GM21528 (cell line): Measurements from ENCODE around the gene TCEA2.

Source experiments
- ATAC-seq: cut with Tn5 transposase; IDR thresholded peaks from one replicate; pipeline ENCODE4 v1.9.1; 2021; ENCODE audit warnings: mild to moderate bottlenecking, moderate library complexity; ENCODE audit not compliant: unreplicated experiment, low FRiP score

TCEA2 gene

DNA sequence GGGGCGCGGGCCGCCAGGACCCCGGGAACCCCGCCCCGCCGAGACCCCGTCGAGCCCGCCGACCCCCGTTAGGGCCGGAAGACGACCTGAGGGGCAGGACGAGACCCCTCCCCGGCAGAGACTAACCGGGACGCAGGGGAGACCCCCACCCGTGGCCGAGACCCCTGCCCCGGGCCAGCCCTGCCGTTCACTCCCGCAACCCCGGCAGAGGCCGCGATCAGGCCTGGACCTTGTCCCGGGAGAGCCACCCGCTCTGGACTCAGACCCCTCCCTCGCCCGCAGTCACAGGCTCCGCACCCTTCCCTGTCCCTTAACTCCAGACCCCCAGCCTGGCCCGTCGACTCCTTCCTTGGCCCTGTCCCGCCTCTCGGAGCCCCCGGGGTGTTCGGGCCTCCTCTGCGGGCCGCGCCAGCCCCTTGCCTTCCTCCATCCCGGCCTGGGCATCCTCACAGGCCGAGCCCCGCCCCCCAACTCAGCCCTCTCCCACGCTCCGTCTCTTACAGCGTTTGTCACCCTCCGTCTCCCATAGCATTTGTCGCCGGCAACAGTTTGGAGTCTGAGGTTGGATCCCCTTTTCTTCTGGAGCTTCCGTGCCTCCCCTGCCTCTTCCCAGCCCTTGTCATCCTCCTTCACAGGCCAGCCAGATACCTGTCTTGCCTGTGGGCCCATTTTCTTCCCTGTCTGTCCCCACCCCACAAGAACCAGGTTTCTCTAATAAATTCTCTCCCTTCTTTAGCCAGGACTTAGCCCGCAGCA is 569 bp downstream of the TCEA2 start:
- ATAC-seq, result no peak

DNA sequence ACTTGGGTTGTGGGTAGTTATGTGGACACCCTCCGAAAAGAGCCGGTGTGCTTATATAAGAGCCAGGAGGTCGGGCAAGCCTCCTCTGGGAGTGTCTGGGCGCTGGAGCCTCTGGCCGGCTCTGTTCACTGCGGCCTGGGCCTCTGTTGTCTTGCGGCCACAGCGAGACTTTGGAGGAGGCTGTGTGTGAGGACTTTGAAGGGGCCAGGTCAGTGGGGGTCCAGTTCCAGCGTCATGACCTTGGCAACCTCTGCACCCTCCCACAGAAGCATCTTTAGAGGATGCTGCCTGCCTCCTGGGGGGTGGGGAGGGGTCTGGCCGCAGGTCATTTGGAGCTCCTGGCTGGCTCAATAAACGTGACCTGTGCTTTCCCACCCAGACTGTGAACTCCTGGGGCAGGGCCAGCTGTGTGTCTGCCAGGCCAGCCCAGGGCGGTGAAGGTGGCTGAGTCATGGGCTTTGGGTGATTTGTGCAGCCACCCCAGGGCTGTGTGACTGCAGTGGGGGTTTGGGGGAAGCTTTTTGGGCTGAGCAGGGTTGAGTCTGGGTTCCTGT is 1.2 kb downstream of the TCEA2 start:
- no peak for ATAC-seq

- ATAC-seq, result no peak
These were observed 2.3 kb downstream of the TCEA2 start for GRCh38 chr20:64065062-64065973.

- ATAC-seq, result no peak
These were observed 3.0 kb downstream of the TCEA2 start for GRCh38 chr20:64065974-64066343.

DNA sequence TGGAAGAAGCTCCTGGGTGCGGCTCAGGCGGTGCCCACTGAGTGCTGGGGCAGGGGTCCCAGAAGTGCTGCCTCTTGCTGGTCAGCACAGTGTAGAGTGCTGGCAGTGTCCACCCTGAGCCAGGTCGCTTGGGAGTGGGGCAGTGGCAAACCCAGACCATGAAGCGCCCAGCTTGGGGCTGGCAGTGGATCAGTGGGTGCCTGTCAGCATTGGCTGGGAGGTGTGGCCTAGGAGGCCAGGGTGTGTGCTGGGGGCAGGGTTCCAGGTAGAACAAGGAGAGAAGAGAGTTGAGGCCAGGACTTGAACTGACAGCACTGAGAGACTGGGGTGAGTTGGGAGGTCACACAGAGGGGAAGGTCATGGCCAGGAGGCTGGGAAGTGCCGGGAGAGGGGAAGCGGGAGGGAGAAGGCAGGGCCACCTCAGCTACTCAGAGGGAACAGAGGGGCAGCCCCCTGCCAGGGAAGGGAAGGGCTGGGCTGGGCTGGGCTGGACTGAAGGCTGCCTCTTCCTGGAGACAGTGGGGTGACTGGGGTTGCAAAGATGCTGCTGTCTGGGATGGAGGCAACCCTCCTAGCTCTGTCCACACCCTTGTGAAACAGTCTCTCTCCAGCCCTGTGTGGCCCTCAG is 4.1 kb downstream of the TCEA2 start:
- no peak for ATAC-seq

DNA sequence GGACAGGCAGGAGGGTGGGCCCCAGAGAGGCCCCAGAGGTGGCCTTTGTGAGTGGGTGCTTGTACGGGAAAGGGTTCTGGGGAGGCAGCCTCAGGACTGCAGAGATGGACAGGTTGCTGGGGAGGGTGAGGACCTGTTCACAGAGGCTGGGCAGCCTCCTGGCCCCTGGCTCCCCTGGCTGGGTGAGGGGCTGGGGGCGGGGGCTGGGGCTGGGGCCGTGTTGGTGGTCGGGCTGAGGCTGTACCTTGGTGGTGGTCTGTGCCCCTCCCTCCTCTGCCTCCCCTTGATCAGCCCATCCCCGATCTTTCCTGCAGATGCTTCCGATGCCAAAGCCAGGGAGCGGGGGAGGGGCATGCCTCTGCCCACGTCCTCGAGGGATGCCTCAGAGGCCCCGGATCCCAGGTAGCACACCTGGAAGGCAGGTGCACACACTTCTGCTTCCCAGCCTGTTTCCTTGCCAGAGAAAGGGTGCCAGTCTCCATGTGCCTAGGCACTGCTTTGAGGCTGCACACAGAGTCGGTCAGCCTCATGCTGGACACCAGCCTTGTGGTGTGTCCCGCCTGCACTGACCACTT is 4.8 kb downstream of the TCEA2 start:
- no peak for ATAC-seq

GRCh38 chr20:64068386-64069208 is 5.6 kb downstream of the TCEA2 start:
- ATAC-seq, result no peak

- no peak for ATAC-seq
These were observed 6.2 kb downstream of the TCEA2 start for GRCh38 chr20:64069209-64069613.

DNA sequence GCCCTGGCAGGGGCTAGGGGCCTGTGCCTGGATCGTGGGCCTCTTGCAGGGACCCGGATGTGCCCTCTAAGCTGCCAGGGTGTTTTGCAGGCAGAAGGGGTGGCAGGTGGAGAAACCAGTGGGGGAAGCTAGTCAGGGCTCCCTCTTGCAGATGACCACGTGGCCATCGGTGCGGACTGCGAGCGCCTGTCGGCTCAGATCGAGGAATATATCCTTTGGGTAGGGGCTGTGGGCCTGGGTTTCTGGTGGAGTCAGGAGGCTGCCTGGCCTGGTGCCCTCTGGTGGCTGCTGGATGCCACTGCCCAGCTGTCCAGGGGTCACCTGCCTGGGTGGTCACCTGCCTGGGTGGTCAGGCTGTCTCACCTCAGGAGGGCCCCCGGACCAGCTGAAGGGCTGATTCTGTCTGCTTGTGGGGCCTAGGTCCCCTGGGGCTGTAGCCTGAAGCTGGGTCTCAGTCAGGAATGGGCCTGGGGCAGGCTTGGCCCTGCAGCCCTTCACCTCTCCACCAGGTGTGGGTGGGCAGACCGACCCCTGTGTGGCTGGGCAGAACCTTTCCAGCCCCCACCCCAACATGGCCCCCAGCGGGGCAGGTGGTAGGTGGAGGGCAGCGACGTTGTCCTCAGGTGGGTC is 6.7 kb downstream of the TCEA2 start:
- no peak for ATAC-seq

DNA sequence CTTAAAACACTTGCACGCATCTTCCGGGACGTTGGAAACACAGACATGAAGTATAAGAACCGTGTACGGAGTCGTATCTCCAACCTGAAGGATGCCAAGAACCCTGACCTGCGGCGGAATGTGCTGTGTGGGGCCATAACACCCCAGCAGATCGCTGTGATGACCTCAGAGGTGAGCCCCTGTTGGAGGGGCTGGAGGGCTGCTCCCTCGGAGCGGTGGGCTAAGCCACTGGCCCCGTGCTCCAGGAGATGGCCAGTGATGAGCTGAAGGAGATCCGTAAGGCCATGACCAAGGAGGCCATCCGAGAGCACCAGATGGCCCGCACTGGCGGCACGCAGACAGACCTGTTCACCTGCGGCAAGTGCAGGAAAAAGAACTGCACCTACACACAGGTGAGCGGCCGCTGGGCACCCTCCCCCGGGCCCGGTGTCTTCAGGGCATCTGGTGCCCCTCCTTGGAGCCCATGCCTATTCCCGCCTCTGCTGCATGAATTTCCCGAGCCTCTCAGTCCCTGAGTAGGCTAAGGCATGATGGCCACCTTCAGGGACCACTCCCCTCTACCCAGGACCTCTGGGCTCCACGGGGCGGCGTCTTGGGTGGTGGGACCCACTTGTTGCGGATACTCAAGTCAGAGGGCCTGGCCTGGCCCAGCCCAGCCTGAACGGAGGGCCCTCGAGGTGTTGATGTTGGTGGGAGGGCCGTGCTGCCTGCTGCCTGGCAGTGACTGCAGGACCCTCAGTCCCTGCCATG is 7.4 kb downstream of the TCEA2 start:
- no peak for ATAC-seq

DNA sequence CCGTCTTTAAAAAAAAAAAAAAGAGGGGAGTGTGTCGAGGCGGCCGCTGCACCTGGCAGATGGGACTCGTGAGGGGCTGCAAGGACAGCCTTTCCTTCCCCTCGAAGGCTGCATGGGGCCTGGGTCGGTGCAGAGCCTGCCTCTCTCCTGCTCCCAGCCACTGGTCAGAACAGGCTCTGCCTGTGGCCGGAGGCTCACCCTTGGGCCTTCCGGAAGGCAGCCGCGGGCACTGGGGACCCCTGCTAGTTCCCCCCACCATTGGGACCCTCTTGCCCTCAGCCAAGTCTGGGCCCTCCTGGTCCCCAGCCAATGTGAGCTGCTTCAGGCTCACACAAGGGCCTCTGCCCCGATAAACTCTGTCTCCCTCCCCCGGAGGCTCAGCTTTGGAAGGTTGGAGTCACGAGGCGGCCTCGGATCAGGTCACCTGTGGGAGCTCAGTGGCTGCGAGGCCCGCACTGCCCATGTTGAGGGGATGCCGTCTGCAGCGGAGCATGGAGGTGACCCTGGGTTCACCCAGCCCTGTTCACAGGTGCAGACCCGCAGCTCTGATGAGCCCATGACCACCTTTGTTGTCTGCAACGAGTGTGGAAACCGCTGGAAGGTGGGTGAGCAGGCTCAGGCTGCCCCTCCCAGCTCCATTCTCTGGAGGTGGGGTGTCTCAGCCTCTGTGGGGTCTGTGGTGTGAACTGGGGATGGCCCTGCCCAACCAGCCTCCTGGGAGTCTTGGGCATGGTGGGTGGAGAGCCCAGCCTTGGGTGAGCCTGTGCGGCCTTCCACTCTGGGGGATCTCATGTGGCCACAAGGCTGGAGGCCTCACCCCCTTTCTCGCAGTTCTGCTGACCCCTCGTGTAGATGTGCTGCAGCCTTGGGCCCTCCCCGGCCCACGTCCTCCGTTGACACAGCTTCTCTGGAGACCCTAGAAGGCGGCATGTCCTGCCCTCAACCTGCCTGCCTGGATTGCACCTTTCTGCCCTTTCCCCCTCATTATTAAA is 8.6 kb downstream of the TCEA2 start:
- no peak for ATAC-seq

- no peak for ATAC-seq
These were observed 9.6 kb downstream of the TCEA2 start for GRCh38 chr20:64072498-64073063.

- ATAC-seq, result no peak
These were observed 10.6 kb downstream of the TCEA2 start for GRCh38 chr20:64073476-64074183.

DNA sequence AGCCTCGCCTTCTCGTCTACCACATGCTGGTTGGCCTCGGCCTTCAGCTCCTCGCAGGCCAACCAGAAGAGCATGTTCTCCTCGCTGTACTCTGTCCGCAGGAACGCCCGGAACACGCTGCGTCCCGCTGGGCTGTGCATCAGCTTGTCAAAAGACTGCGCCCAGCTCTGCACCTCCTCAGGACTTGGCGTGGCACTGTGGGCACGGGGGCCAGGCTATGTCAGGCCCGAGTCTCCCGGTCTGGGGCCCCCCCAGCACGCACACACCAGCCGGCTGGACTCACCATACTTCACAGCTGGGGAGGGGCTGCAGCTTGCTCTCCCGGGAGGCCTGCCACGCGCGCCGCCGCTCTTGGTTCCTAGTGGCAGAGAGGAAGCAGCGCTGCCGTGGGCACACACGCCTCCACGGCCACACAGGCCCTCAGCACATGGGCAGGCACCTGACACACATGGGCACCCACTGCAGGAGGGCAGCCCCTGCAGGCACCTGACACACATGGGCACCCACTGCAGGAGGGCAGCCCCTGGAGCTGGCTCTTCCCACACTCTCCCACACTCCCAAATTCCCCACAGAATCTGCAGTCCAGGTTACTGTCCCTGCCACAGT is 11.3 kb downstream of the TCEA2 start:
- ATAC-seq, result no peak

DNA sequence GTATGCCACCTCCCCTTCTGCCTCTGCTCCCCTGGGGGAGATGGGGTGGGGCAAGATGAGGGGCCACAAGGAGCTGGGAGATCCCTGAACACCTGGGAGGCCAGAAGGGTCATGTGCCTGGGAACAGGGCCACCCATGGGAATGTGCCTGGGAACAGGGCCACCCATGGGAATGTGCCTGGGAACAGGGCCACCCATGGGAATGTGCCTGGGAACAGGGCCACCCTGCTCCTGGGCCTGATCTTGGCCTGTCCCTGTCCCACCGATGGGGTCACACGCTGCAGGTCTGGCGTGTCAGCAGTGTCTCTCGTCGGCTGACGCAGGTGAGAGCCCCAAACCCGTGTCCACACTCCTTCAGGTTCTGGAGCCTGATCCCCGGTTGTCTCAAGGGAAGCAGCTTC is 12.0 kb downstream of the TCEA2 start:
- no peak for ATAC-seq

GRCh38 chr20:64075556-64075955 is 12.6 kb downstream of the TCEA2 start:
- no peak for ATAC-seq
